Measurements from ENCODE around the gene SIPA1.
A peak's percentile ranks its signal among the peaks of the same experiment; 100 is the strongest.

Gene SIPA1

DNA sequence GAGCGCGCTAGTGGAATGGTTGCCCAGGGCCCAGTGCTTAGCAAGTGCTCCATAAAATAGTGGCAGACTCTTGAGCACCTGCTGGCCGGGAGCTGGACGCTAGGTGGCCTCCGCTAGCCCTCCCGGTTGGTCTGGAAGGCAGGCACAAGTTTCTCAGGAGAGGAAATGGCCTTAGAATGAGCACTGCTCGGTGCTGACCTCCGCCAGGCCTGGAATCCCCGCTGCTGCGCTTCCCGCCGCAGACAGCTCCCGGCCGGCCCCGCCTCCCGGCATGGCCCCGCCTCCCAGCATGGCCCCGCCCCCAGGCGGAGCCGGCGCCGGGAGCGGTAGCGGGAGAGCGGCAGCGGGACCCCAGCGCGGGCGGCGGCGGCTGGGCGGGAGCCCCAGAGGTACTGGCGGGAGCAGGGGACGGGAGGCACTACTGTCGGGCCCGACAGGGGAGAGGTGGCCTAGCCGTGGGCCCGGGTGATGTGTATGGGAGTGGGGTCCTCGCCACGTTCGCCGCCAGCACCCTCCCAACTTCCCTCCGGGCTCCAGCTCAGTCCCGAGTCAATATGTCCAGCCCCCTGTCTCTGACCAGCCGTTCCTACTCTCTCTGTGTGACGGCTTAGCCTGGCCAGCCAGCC is at the start of gene SIPA1:
Gene SIPA1, plus strand, starts transcription at position 308 of the 626 bp plus-strand sequence. CDS start 2,821 bp downstream, outside the sequence.
- peak within 1 kb of the TSS; percentile 60 for H3K4me3 ChIP-seq (ENCODE audit: low read length)
- H3K9me3 ChIP-seq (ENCODE audit: low read length): no peaks in the 10 kb centered on the region
- H2AFZ ChIP-seq (ENCODE audit: low read depth, low read length): peak within 1 kb of the TSS; percentile 87
- peaks cover 30% of the 10 kb centered on the region for H3K36me3 ChIP-seq (ENCODE audit: insufficient read depth, low read length)
- H3K27me3 ChIP-seq (ENCODE audit: insufficient read depth, low read length): no peaks in the 10 kb centered on the region
- peaks cover 19% of the 10 kb centered on the region for H3K4me1 ChIP-seq (ENCODE audit: insufficient read depth, low read length)

DNA sequence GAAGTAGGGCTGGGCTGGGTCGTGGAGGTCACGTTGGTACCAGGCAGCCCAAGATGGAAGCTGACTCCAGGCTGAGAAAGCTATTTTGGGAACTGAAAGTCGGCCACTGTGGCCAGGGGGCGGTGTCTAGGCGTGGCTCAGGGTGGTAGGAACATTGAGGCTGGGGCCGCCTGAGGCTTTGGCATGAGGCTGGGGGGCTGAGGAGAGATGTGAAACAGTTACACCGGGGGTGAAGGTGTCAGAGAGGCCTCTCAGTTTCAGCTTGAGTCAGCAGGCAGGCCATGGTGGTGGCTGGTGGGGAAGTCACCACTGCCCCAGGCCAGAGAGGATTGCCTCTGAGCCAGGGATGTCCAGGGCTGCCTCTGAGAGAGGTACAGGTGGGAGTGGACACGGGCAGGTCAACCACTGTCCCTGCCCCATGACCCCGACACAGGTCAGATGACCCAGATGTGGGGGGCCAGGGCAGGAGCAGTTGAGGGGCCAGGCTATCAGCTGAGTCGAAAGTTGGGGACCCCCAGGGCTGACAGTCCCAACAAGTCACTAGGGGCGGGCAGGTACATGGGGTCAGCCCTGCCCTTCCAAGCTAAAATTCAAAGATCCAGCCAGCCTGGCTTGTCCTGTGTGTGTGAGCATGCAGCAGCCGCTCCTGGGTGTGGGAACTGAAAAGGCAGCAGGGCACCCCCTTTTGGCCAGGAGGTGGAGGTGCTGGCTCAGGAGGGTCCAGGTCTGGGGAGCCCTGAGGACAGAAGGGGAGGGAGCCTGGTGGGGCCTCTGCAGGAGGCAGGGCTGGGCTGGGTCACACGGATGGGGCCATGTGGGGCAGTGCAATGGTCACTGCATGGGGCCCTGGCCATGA is 49.5 kb upstream of the SIPA1 start:
- no peaks in the 10 kb centered on the region for H3K36me3 ChIP-seq (ENCODE audit: insufficient read depth, low read length)
- no peaks in the 10 kb centered on the region for H3K9me3 ChIP-seq (ENCODE audit: low read length)
- H3K4me3 ChIP-seq (ENCODE audit: low read length): no peak overlapping the region
- no peak overlapping the region for H2AFZ ChIP-seq (ENCODE audit: low read depth, low read length)
- H3K27me3 ChIP-seq (ENCODE audit: insufficient read depth, low read length): no peaks in the 10 kb centered on the region
- peaks cover 40% of the 10 kb centered on the region for H3K4me1 ChIP-seq (ENCODE audit: insufficient read depth, low read length)

- Histone ChIP-seq H3K4me1 (ENCODE audit: insufficient read depth, low read length) (peaks cover 36% of the 10 kb centered on the region), H3K9me3 (ENCODE audit: low read length) (no peaks in the 10 kb centered on the region), H2AFZ (ENCODE audit: low read depth, low read length) (no peak overlapping the region), H3K27me3 (ENCODE audit: insufficient read depth, low read length) (no peaks in the 10 kb centered on the region), H3K4me3 (ENCODE audit: low read length) (no peak overlapping the region), H3K36me3 (ENCODE audit: insufficient read depth, low read length) (no peaks in the 10 kb centered on the region)
Measured at GRCh38 chr11:65589444-65590239, 48.3 kb upstream of the SIPA1 start.

GRCh38 chr11:65590240-65590738 is 47.6 kb upstream of the SIPA1 start:
- no peak overlapping the region for H3K4me3 ChIP-seq (ENCODE audit: low read length)
- peaks cover 36% of the 10 kb centered on the region for H3K4me1 ChIP-seq (ENCODE audit: insufficient read depth, low read length)
- H3K9me3 ChIP-seq (ENCODE audit: low read length): no peaks in the 10 kb centered on the region
- H3K36me3 ChIP-seq (ENCODE audit: insufficient read depth, low read length): no peaks in the 10 kb centered on the region
- H3K27me3 ChIP-seq (ENCODE audit: insufficient read depth, low read length): no peaks in the 10 kb centered on the region
- H2AFZ ChIP-seq (ENCODE audit: low read depth, low read length): no peak overlapping the region

DNA sequence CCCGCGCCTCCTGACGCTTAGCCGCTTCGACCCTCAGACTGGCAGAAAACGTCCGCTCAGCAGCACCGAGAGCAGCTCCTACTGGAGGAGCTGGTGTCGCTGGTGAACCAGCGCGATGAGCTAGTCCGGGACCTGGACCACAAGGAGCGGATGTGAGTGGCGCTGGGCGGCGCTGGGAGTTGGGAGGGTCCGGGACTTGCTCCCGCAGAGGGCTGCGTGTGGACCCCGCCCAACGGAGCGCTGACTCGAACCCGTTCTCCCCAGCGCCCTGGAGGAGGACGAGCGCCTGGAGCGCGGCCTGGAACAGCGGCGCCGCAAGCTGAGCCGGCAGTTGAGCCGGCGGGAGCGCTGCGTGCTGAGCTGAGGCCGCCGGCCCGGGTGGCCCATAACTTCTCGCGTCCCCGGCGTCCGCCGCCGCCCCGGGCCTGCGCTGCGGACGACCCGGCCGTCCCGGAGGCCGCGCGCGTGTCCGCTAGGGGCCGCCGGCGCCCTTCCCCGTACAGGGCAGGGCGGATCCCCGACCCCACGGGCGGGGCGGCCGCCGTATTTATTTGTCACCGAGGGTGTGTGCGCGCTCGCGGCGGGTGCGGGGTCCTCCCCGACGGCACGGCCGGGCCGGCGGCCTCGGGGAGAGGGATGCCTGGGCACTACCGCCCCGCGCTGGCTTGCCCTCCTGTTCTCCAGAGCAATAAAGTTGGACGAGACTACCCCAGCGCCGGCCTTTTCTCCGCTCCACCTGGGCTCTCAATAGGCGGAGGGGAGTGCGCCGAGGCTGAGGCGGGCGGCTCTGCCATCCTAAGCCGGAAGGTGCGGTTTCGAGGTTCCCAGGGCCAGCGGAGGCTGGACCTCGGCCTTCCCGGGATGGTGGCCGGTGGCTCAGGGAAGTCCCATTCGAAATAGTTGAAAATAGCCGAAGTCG is 45.7 kb upstream of the SIPA1 start:
- peaks cover 25% of the 10 kb centered on the region for H3K4me1 ChIP-seq (ENCODE audit: insufficient read depth, low read length)
- no peaks in the 10 kb centered on the region for H3K9me3 ChIP-seq (ENCODE audit: low read length)
- no peaks in the 10 kb centered on the region for H3K36me3 ChIP-seq (ENCODE audit: insufficient read depth, low read length)
- H3K4me3 ChIP-seq (ENCODE audit: low read length): peak overlapping the region; percentile 18
- no peaks in the 10 kb centered on the region for H3K27me3 ChIP-seq (ENCODE audit: insufficient read depth, low read length)
- H2AFZ ChIP-seq (ENCODE audit: low read depth, low read length): no peak overlapping the region

- Histone ChIP-seq H3K27me3 (ENCODE audit: insufficient read depth, low read length) (no peaks in the 10 kb centered on the region), H3K4me3 (ENCODE audit: low read length) (no peak overlapping the region), H3K4me1 (ENCODE audit: insufficient read depth, low read length) (peaks cover 17% of the 10 kb centered on the region), H2AFZ (ENCODE audit: low read depth, low read length) (no peak overlapping the region), H3K36me3 (ENCODE audit: insufficient read depth, low read length) (peaks cover 7% of the 10 kb centered on the region), H3K9me3 (ENCODE audit: low read length) (no peaks in the 10 kb centered on the region)
Measured at GRCh38 chr11:65592858-65593517, 44.9 kb upstream of the SIPA1 start.

DNA sequence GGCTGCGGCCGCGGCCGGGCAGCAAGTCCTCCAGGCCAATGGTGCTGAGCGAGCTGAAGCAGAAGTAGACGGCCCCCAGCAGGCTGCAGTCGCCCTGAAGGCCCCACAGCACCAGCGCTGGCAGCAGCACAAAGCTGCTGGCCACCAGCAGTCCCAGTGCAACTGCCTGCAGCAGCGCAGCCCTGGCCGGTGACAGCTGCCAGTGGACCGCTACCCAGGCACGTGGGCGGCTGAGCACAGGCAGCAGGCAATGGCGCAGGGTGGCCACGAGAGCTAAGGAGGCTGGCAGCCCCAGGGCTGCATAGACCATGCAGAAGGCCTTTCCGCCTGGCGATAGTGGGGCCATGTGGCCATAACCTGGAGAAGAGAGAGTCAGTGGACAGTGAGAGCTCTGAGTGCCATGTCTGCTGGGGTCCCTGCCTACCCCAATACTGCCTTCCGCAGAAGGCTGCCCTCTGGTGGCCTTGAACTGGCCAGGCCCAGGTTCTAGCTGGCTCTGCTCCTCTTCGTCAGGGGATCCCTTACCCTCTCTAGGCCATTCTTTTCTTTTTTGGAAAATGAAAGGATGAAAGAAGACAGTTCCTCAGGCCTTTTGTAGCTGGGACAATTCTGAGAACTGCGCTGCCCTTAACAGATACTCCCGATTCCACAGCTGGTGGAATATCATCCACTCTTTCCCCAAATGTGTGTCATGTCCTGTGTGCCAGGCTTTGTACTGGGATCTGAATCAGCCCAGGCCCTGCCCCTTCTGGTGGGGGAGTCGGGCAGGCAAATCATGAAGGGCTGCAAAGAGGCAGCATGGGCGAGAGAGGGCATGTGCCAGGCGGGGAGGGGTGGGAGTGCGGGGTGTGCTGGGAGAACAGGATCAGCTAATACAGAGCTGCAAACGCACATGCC is 44.1 kb upstream of the SIPA1 start:
- H3K27me3 ChIP-seq (ENCODE audit: insufficient read depth, low read length): no peaks in the 10 kb centered on the region
- H2AFZ ChIP-seq (ENCODE audit: low read depth, low read length): no peak overlapping the region
- H3K4me1 ChIP-seq (ENCODE audit: insufficient read depth, low read length): peaks cover 10% of the 10 kb centered on the region
- H3K36me3 ChIP-seq (ENCODE audit: insufficient read depth, low read length): peaks cover 14% of the 10 kb centered on the region
- no peak overlapping the region for H3K4me3 ChIP-seq (ENCODE audit: low read length)
- H3K9me3 ChIP-seq (ENCODE audit: low read length): no peaks in the 10 kb centered on the region

DNA sequence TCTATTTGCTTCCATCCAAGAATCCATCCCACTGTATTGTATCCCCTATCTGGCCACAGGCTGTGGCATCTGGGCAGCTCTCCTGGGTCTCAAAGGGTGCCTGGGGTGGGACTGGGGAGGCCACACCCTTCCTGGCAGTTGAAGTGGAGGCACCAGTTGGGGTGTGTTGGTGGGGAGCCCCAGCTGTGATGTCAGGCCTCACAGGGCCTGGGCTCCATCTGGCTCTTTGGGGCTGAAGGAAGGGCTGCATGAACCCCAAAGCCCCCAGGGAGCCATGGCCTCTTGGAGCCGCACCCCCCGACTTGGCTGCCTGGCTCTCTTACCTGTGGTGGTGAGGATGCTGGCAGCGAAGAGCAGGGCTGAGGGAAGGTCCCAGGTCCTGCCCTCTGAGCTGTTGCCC is 42.8 kb upstream of the SIPA1 start:
- Histone ChIP-seq H2AFZ (ENCODE audit: low read depth, low read length) (no peak overlapping the region), H3K4me1 (ENCODE audit: insufficient read depth, low read length) (no peaks in the 10 kb centered on the region), H3K27me3 (ENCODE audit: insufficient read depth, low read length) (no peaks in the 10 kb centered on the region), H3K4me3 (ENCODE audit: low read length) (no peak overlapping the region), H3K36me3 (ENCODE audit: insufficient read depth, low read length) (peaks cover 20% of the 10 kb centered on the region), H3K9me3 (ENCODE audit: low read length) (no peaks in the 10 kb centered on the region)

GRCh38 chr11:65595543-65596281 is 42.2 kb upstream of the SIPA1 start, which contains the start of gene KCNK7:
Gene KCNK7, minus strand, starts transcription at chr11:65595800. Its CDS starts 28 bp downstream, at chr11:65595772.
- Histone ChIP-seq H2AFZ (ENCODE audit: low read depth, low read length) (no peak within 1 kb of the TSS), H3K4me1 (ENCODE audit: insufficient read depth, low read length) (no peaks in the 10 kb centered on the region), H3K4me3 (ENCODE audit: low read length) (no peak within 1 kb of the TSS), H3K9me3 (ENCODE audit: low read length) (no peaks in the 10 kb centered on the region), H3K27me3 (ENCODE audit: insufficient read depth, low read length) (no peaks in the 10 kb centered on the region), H3K36me3 (ENCODE audit: insufficient read depth, low read length) (peaks cover 20% of the 10 kb centered on the region)

DNA sequence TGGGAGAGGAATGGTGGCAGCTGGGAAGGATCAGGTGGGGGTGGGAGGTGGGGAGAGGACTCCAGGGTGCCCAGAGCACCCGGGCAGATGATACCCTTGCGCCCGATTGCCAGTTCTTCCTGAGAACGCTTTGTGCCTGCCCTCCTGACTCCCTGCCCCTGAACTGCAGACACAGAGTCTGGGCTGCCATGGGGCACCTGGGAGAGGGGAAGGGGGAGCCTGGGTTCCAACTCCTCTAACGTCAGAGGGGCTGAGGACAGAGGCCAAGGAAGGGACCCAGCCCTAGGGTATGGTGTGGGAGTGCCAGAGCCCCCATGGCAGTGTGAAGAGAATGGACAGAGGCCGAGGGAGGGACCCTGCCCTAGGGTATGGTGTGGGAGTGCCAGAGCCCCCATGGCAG is 41.4 kb upstream of the SIPA1 start:
- H3K4me3 ChIP-seq (ENCODE audit: low read length): no peak overlapping the region
- H3K36me3 ChIP-seq (ENCODE audit: insufficient read depth, low read length): peaks cover 20% of the 10 kb centered on the region
- H3K9me3 ChIP-seq (ENCODE audit: low read length): no peaks in the 10 kb centered on the region
- no peaks in the 10 kb centered on the region for H3K4me1 ChIP-seq (ENCODE audit: insufficient read depth, low read length)
- H2AFZ ChIP-seq (ENCODE audit: low read depth, low read length): no peak overlapping the region
- no peaks in the 10 kb centered on the region for H3K27me3 ChIP-seq (ENCODE audit: insufficient read depth, low read length)

All from neuron (in vitro differentiated cells).